WI38 (cell line): ENCODE results near the gene CDK14.

ENCODE experiments used
- H3K4me3 ChIP-seq: 2 replicates; pipeline ENCODE4 v1.5.1; 2011; ENCODE audit warnings: low read depth, mild to moderate bottlenecking, control low read depth, low read length
- TF ChIP-seq, protein P1 (sequence below): IDR thresholded peaks from 2 replicates; pipeline ENCODE4 v1.5.1; 2012; ENCODE audit warnings: low read depth, mild to moderate bottlenecking, control low read depth, low read length

Gene CDK14

DNA sequence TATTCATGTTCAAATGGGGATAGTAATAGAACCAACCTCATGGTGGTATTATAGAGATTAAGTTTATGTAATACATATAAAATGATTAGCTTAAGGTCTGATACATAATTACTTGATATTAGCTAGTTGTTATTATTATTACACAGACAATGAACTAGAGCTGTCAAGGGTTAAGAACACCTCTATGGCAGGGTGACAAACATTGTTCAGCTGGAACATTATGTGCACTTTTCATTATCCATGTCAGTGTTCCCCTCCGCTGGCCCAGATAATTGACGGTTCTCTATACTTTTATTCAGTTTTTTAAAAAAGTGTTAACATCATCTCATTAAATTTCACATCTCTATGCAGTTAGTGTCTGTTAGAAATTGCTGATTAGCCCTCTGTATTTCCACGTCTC is 142.1 kb downstream of the CDK14 start:
- no peak overlapping the region for H3K4me3 ChIP-seq
- TF ChIP-seq, protein P1, sequence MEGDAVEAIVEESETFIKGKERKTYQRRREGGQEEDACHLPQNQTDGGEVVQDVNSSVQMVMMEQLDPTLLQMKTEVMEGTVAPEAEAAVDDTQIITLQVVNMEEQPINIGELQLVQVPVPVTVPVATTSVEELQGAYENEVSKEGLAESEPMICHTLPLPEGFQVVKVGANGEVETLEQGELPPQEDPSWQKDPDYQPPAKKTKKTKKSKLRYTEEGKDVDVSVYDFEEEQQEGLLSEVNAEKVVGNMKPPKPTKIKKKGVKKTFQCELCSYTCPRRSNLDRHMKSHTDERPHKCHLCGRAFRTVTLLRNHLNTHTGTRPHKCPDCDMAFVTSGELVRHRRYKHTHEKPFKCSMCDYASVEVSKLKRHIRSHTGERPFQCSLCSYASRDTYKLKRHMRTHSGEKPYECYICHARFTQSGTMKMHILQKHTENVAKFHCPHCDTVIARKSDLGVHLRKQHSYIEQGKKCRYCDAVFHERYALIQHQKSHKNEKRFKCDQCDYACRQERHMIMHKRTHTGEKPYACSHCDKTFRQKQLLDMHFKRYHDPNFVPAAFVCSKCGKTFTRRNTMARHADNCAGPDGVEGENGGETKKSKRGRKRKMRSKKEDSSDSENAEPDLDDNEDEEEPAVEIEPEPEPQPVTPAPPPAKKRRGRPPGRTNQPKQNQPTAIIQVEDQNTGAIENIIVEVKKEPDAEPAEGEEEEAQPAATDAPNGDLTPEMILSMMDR: no peak

DNA sequence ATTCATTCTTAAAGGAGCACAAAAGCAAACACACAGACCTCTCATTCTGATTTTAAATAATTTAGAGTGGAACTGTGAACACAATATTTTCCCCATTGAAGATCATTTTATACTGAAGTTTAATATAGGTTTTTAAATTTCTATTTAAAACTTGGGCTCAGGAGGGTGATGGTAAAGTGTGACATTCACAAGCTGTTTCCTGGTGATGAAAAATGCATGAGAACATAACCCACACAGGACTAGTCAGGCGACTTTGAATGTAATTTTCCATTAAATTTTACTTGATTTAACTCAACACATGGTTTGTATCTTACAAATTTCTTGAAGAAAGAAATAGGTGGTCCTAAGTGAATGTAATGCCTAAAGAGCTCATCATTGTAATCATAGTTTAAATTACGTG is 143.6 kb downstream of the CDK14 start:
- TF ChIP-seq, protein P1: no peak
- no peak overlapping the region for H3K4me3 ChIP-seq

- TF ChIP-seq, protein P1: no peak
- H3K4me3 ChIP-seq: no peak overlapping the region
Observed at GRCh38 chr7:90740386-90740785, 144.3 kb downstream of the CDK14 start.

GRCh38 chr7:90743626-90744025 is 147.5 kb downstream of the CDK14 start:
- no peak overlapping the region for H3K4me3 ChIP-seq
- TF ChIP-seq, protein P1: no peak

GRCh38 chr7:90747516-90747915 is 151.4 kb downstream of the CDK14 start:
- TF ChIP-seq, protein P1: no peak
- no peak overlapping the region for H3K4me3 ChIP-seq

DNA sequence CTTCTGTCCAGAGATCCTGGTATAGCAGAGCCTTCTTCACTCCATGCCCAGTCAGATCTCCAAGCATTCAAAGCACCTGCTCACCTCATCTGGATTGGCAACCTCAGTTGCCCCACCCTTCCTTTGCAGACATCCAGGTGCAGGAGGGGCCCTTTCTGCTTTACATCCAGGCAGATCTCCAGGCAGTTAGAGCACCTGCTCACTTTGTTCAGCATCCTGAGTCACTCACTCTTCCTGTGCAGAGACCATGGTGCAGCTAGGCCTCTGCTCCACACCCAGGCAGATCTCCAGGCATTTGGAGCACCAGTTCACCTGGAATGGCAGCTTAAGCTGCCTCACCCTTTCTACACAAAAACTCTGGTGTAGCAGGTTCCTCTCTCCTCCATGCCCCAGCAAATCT is 153.1 kb downstream of the CDK14 start:
- no peak overlapping the region for H3K4me3 ChIP-seq
- TF ChIP-seq, protein P1: no peak

DNA sequence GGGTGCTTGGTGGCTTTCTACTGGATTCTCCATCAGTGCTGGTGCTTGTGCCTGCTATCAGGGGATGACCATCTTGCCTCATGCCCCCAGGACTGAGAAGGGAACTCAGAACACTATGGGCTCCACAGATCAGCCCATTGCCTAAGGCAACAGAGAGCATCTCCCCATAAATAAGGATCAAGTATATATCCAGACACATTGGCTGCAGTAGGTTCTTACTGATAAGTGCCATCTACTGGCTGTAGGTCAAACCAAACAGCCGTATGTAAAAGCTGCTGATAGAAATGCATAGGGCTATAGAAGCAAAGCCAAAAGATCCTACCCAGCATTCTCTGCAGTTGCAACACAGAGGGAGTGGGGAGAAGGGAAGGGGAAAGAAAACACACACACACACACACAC is 153.7 kb downstream of the CDK14 start:
- TF ChIP-seq, protein P1: no peak

More for the DNA sequence above, 153.7 kb downstream of the CDK14 start:
- H3K4me3 ChIP-seq: no peak overlapping the region
